A549 treated with RU486 at 1 μM for 4 hours (cell line): Measurements from ENCODE around the gene SLC38A4. TPM values are rescaled to one million over a fixed set of nuclear protein-coding genes. Genes with fewer than 3 reads are reported as not detected.

Experiments used
- total RNA-seq: library from RNA; stranded (reverse); fragments of 200-300 nt; extraction: Qiagen RNA extraction; gene quantifications from 5 replicates; pipeline ENCODE4 v1.2.3, GENCODE V29; 2022; ENCODE audit warnings: low read depth

SLC38A4 gene
- not detected in 5 replicates for total RNA-seq

GRCh38 chr12:46825591-46826414, at the start of gene SLC38A4:
SLC38A4 (minus strand) TSS chr12:46825997; CDS start chr12:46793071, 32,926 bp downstream.

